GM18858 (cell line): ENCODE results near the gene MSH6.

ENCODE experiments used
- ATAC-seq: cut with Tn5 transposase; IDR thresholded peaks from one replicate; pipeline ENCODE4 v1.9.1; 2021; ENCODE audit not compliant: unreplicated experiment

Gene MSH6

GRCh38 chr2:47783486-47784351, 774 bp downstream of the MSH6 start:
- peak; percentile 3 for ATAC-seq

- no peak for ATAC-seq
These were observed 1.5 kb downstream of the MSH6 start for GRCh38 chr2:47784352-47784851.

DNA sequence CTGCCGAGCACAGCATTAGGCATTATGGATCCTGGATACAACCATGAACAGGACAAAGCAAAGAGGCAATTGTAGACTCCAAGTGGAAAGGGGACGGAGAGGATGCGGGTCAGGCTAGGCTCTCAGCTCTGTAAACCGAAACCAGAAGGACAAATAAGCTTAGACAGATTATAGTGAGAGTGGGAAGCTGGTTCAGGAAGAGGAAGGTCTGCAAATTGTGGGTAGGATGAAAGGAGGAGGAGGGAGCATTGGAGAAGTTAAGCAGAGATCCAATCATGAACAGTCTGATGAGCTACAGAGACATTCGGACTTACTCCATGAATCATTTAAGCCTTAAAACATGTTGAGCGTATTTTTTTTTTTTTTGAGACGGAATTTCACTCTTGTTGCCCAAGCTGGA, 3.0 kb downstream of the MSH6 start:
- no peak for ATAC-seq

DNA sequence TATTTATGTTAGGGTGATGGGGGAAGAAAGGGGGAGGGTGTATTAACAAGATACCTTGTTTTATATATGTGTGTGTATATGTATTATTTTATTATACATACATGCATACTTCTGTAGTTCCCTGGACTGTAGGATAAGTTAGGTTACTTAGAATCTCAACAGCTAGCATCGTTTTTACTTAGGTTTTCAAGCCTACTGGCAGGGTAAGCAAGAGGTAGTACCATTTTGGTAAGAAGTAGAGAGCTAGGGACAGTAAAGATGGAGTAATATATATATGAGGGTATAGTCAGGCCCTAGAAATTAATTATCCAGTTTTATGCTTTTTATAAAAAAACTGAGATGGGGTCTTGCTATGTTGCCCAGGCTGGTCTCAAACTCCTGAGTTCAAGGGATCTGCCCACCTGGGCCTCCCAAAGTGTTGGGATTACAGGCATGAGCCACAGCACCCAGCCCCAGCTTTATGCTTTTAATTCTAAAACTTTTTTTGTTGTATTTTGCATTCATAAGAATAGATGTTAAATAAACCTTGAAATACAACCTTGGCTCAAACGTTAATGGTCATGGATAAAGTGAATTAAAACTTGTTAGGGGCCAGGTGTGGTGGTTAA, 13.2 kb downstream of the MSH6 start:
- ATAC-seq: no peak

DNA sequence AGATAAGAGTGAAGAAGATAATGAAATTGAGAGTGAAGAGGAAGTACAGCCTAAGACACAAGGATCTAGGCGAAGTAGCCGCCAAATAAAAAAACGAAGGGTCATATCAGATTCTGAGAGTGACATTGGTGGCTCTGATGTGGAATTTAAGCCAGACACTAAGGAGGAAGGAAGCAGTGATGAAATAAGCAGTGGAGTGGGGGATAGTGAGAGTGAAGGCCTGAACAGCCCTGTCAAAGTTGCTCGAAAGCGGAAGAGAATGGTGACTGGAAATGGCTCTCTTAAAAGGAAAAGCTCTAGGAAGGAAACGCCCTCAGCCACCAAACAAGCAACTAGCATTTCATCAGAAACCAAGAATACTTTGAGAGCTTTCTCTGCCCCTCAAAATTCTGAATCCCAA, 15.7 kb downstream of the MSH6 start:
- ATAC-seq: no peak

- no peak for ATAC-seq
These were observed 16.2 kb downstream of the MSH6 start for GRCh38 chr2:47799031-47799609.

- ATAC-seq: no peak
These were observed 18.2 kb downstream of the MSH6 start for GRCh38 chr2:47801118-47801517.

- no peak for ATAC-seq
These were observed 20.4 kb downstream of the MSH6 start for GRCh38 chr2:47803363-47803762.

DNA sequence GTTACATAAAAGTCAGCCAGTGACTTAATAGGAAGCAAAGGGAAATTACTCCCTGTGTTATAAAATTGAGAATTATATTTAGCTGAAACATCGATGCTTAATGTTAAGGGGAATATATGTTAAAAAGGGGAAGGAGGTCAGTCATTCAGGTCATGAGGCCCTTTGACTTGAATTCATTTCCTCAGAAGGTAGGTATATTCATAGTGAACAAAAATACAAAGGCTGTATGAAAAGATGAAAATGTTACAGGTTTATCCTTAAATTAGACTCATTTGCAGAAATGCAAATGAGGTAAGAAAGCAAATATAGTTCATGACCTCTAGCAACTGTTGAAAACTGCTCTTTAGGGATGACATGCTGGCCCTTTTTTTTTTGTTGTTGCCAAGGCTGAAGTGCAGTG, 20.8 kb downstream of the MSH6 start:
- no peak for ATAC-seq

DNA sequence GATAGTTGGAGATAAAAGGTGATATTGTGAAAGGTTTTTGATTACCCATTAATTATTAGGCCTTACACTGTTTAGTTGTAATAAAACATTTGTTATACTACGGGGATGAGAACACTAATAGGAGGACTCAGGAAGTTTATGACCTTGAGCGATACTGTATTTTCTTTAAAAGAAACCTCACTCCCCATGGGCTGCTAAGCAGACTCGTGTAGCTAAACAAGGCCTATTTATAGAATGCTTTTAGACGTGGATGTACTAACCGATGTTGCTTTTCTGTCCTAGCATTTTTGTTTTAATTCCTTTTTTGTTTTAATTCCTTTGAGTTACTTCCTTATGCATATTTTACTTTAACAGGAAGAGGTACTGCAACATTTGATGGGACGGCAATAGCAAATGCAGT, 22.9 kb downstream of the MSH6 start:
- no peak for ATAC-seq

- no peak for ATAC-seq
These were observed 25.7 kb downstream of the MSH6 start for GRCh38 chr2:47808614-47809013.

GRCh38 chr2:47809903-47810302, 27.0 kb downstream of the MSH6 start:
- no peak for ATAC-seq

GRCh38 chr2:47810850-47811249, 27.9 kb downstream of the MSH6 start:
- no peak for ATAC-seq

GRCh38 chr2:47811668-47812067, 28.7 kb downstream of the MSH6 start:
- no peak for ATAC-seq

DNA sequence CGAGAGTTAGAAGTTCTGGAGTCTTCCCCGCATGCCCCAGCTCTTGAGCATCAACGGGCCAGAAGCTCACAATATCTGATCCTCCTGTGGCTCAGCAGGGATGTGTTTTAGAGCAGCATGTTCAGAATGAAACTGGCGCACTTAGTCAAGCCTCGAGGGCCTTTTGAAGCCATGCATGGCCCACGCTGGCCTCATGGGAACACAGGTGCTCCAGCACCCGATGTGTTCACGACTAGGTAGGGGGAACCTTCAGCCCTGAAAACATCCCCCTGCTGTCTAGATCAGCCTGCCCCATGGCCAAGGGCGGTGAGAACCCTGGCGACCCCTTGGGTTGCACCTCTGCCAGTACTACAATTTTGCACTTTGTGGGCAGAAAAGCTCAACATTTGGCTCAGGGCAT, 32.8 kb downstream of the MSH6 start:
- ATAC-seq: no peak

GRCh38 chr2:47818777-47819176, 35.8 kb downstream of the MSH6 start:
- no peak for ATAC-seq

- no peak for ATAC-seq
These were observed 36.9 kb downstream of the MSH6 start for GRCh38 chr2:47819834-47820233.

DNA sequence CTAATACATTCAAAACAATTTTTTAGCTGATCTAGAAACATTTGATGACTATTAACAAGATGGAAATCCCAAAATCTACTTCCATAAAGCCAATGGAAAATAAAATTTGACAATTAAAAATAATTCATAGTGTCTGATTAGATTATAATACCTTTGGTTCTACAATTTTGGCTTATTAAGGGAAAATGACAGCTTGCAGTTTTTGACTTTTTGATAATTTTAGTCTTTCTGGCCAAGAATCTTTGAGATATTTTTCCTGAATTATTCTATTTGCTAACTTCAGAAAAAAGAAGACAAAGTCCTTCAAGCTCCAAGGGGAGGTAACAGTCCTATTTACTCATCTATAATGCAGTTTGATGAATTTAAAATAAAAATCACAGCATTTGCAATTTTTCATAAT, 39.6 kb downstream of the MSH6 start:
- no peak for ATAC-seq

DNA sequence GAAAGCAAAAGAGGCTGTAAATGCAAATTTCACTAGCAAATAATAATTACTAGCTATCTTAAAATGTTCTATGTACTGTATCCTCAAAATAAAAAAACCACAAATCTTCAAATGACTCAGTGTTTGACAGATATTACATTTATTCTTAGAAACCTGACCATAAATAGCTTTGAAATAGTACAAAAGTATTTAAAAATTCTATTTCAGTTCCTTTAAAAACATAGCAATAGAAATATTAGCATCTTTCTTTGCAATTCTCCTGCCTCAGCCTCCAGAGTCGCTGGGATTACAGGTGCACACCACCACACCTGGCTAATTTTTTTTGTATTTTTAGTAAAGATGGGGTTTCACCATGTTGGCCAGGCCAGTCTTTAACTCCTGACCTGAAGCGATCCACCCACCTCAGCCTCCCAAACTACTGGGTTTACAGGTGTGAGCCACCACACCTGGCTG, 50.6 kb downstream of the MSH6 start:
- ATAC-seq: peak; percentile 93

GRCh38 chr2:47838249-47838648, 55.3 kb downstream of the MSH6 start:
- ATAC-seq: no peak

GRCh38 chr2:47838686-47839085, 55.7 kb downstream of the MSH6 start:
- ATAC-seq: no peak

GRCh38 chr2:47842846-47843245, 59.9 kb downstream of the MSH6 start:
- ATAC-seq: no peak
